Measurements from ENCODE around the gene CBX4.

CBX4 gene

GRCh38 chr17:79833744-79834564 lies 5.3 kb downstream of the CBX4 start:
- in situ Hi-C loops (cut with HindIII; ENCODE audit: low sequenced_read_pairs) = no loop called here
- TF ChIP-seq CTCF (IDR thresholded peaks at IDR 0.05; ENCODE audit: low read depth, low read length, missing control alignments) = no peak

GRCh38 chr17:79833110-79833450 lies 6.2 kb downstream of the CBX4 start:
- in situ Hi-C loops (cut with HindIII; ENCODE audit: low sequenced_read_pairs) = no loop called here

More at GRCh38 chr17:79833744-79834564, 5.3 kb downstream of the CBX4 start:
- H3K4me3 ChIP-seq (ENCODE audit: low read depth, low read length) = no peak overlapping the region
- DNase-seq (ENCODE audit: low read depth) = no peak

GRCh38 chr17:79832218-79833109 lies 6.8 kb downstream of the CBX4 start:
- no peak for DNase-seq (ENCODE audit: low read depth)
- no peak for TF ChIP-seq CTCF (IDR thresholded peaks at IDR 0.05; ENCODE audit: low read depth, low read length, missing control alignments)
- no peak overlapping the region for H3K4me3 ChIP-seq (ENCODE audit: low read depth, low read length)
- in situ Hi-C loops (cut with HindIII; ENCODE audit: low sequenced_read_pairs) = no loop called here

More at GRCh38 chr17:79833110-79833450, 6.2 kb downstream of the CBX4 start:
- DNase-seq (ENCODE audit: low read depth) = no peak
- no peak for TF ChIP-seq CTCF (IDR thresholded peaks at IDR 0.05; ENCODE audit: low read depth, low read length, missing control alignments)
- no peak overlapping the region for H3K4me3 ChIP-seq (ENCODE audit: low read depth, low read length)

- no peak overlapping the region for H3K4me3 ChIP-seq (ENCODE audit: low read depth, low read length)
- in situ Hi-C loops (cut with HindIII; ENCODE audit: low sequenced_read_pairs) = no loop called here
- TF ChIP-seq CTCF (IDR thresholded peaks at IDR 0.05; ENCODE audit: low read depth, low read length, missing control alignments) = no peak
- DNase-seq (ENCODE audit: low read depth) = no peak
These were observed 7.7 kb downstream of the CBX4 start for GRCh38 chr17:79831265-79832217.

- in situ Hi-C loops (cut with HindIII; ENCODE audit: low sequenced_read_pairs) = no loop called here
- H3K4me3 ChIP-seq (ENCODE audit: low read depth, low read length) = no peak overlapping the region
- DNase-seq (ENCODE audit: low read depth) = no peak
- TF ChIP-seq CTCF (IDR thresholded peaks at IDR 0.05; ENCODE audit: low read depth, low read length, missing control alignments) = no peak
These were observed 8.4 kb downstream of the CBX4 start for GRCh38 chr17:79830763-79831264.
